HepG2 (cell line): ENCODE results near the gene C21orf58. TPM values are rescaled to one million over a fixed set of nuclear protein-coding genes. Genes with fewer than 3 reads are reported as not detected.

Experiments
- BCL6 ChIP-seq: IDR thresholded peaks from 2 replicates; pipeline ENCODE4 v1.6.1; 2016; ENCODE audit warnings: missing genetic modification reagents, missing compliant biosample characterization
- CHD2 ChIP-seq: IDR thresholded peaks from 2 replicates; pipeline ENCODE4 v1.6.1; 2011; ENCODE audit warnings: low read depth, low read length, improper control_type of control experiment
- PHB2 ChIP-seq: fragments of 450-650 bp; IDR thresholded peaks from 2 replicates; pipeline ENCODE4 v1.6.1; 2018; ENCODE audit not compliant: partially characterized antibody
- SATB2 ChIP-seq: sonication (generic); formaldehyde crosslinking; IDR thresholded peaks from 2 replicates; pipeline ENCODE4 v1.5.0; 2020; ENCODE audit warnings: missing genetic modification reagents
- SIX4 ChIP-seq: sonication (generic); formaldehyde crosslinking; IDR thresholded peaks from 2 replicates; pipeline ENCODE4 v1.4.0; 2020; ENCODE audit warnings: missing genetic modification reagents
- ZBTB38 ChIP-seq: sonication (generic); formaldehyde crosslinking; IDR thresholded peaks from 2 replicates; pipeline ENCODE4 v1.5.1; 2020; ENCODE audit warnings: mild to moderate bottlenecking, missing genetic modification reagents
- ZNF441 ChIP-seq: sonication (generic); formaldehyde crosslinking; IDR thresholded peaks from 2 replicates; pipeline ENCODE4 v1.7.0; 2021; ENCODE audit warnings: missing genetic modification reagents, borderline replicate concordance
- ZNF816 ChIP-seq: sonication (generic); formaldehyde crosslinking; IDR thresholded peaks from 2 replicates; pipeline ENCODE4 v1.8.0; 2022; ENCODE audit warnings: missing genetic modification reagents, mild to moderate bottlenecking, borderline replicate concordance
- polyA plus RNA-seq, 8 experiments: library from polyadenylated mRNA; depleted of rRNA in 3 of 8; stranded (reverse) in 7 of 8; unstranded in 1 of 8; fragments of >200 nt; fragmentation: Illumina TruSeq in 4 of 8; extraction: Trizol in 4 of 8; gene quantifications; 2 replicates each; pipeline versions ENCODE4 v1.2.1 to v1.2.3, GENCODE V29; 2011 to 2016; ENCODE audit warnings: low read depth in 4 of 8, missing spikeins in 1 of 8, mixed read lengths in 1 of 8; ENCODE audit not compliant: insufficient read depth in 1 of 8
- total RNA-seq, 5 experiments: library from RNA; depleted of rRNA; stranded (reverse); fragments of >200 nt; fragmentation: Illumina TruSeq; extraction: Trizol; gene quantifications; 2 replicates each; pipeline ENCODE4 v1.2.3, GENCODE V29; 2016; ENCODE audit warnings: low read depth in 1 of 5
- TF ChIP-seq, protein P1 (sequence below): sonication (generic); formaldehyde crosslinking; IDR thresholded peaks from 2 replicates; pipeline ENCODE4 v1.8.1; 2023; ENCODE audit warnings: mild to moderate bottlenecking, moderate library complexity, missing genetic modification reagents
- TF ChIP-seq, protein P2 (sequence below): sonication (generic); formaldehyde crosslinking; IDR thresholded peaks from 2 replicates; pipeline ENCODE4 v1.4.0; 2020; ENCODE audit warnings: missing genetic modification reagents
- TF ChIP-seq, protein P3 (sequence below): sonication (generic); formaldehyde crosslinking; IDR thresholded peaks from 2 replicates; pipeline ENCODE4 v1.4.0; 2020; ENCODE audit warnings: mild to moderate bottlenecking, missing genetic modification reagents
- TF ChIP-seq, protein P4 (sequence below): sonication (generic); formaldehyde crosslinking; IDR thresholded peaks from 2 replicates; pipeline ENCODE4 v1.4.0; 2020; ENCODE audit warnings: missing genetic modification reagents, borderline replicate concordance
- TF ChIP-seq, protein P5 (sequence below): IDR thresholded peaks from 2 replicates; pipeline ENCODE4 v1.6.1; 2016; ENCODE audit warnings: missing compliant biosample characterization, missing genetic modification reagents, borderline replicate concordance

Gene C21orf58
- total and polyA plus RNA-seq, 2 of the 13 experiments (the other 11 are each of a cell fraction or from before 2014, with no cell fraction given), result 3.5 to 6.8 TPM

DNA sequence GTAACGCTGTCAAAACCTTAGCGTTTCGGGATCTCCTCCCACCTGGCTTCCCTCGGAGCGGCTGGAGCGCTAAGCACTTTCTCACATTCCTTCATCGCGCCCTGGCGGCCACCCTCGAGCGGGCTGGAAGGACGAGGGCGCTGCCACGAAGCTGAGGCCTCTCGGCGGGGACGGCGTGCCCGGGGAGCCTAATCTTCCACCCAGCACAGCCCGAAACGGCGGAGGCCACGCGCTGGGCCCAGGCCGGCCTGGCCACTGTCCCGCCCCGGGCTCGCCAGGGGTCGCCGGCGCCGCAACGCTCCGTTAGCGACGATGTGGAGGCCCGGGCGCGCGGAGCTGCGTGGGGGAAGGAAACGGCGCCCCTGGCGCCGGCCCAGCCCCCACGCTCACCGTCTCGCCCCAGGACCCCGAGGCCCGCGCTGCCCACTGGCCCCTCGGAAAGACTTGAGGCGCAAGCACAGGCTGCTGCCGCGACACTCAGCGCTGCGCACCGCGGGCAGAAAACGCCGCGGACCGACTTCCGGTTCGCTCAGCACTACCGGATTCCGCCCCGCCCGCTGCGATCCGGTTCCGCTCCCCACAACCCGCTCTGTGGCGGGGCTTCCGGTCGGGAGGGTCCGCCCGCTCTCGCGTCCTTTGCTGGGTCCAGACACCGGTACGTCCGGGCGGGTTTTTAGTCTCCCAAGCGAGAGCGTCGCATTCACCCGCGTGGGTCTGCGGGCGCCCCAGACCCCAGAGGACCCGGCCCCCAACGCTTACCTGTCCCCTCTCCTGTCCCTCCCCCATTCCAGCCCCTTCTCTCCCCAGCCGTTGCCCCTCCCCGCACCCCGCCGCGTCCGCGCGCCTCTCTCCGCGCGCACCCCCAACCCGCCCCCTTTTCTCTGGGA, 37.7 kb downstream of the C21orf58 start, which contains the start of gene YBEY (continued):
- TF ChIP-seq, protein P1, sequence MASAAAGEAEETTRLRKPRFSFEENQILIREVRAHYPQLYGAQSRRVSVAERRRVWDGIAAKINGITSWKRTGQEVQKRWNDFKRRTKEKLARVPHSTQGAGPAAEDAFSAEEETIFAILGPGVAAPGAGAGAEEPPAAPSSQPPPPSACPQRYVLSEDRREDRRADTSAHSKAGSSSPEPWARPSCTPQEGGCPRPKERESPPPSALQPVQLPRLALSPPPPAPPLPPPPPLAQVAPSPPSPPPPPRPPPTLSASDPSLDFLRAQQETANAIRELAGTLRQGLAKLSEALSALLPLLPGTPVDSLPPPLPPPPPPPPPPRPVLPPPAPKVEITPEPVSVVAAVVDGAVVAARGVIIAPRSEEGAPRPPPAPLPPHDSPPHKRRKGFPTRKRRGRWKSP (CRISPR knock-in tag), result peak; percentile 97
- TF ChIP-seq, protein P2, sequence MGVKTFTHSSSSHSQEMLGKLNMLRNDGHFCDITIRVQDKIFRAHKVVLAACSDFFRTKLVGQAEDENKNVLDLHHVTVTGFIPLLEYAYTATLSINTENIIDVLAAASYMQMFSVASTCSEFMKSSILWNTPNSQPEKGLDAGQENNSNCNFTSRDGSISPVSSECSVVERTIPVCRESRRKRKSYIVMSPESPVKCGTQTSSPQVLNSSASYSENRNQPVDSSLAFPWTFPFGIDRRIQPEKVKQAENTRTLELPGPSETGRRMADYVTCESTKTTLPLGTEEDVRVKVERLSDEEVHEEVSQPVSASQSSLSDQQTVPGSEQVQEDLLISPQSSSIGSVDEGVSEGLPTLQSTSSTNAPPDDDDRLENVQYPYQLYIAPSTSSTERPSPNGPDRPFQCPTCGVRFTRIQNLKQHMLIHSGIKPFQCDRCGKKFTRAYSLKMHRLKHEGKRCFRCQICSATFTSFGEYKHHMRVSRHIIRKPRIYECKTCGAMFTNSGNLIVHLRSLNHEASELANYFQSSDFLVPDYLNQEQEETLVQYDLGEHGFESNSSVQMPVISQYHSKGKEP (CRISPR knock-in tag), result no peak
- no peak for TF ChIP-seq SATB2 (CRISPR knock-in tag)
- no peak for TF ChIP-seq PHB2
- TF ChIP-seq ZBTB38, result peak; percentile 84; the same call in 1 of the 2 replicates
- TF ChIP-seq CHD2, result peak; percentile 89
- no peak for TF ChIP-seq ZNF816
- TF ChIP-seq SIX4 (CRISPR knock-in tag), result no peak
- TF ChIP-seq, protein P3, sequence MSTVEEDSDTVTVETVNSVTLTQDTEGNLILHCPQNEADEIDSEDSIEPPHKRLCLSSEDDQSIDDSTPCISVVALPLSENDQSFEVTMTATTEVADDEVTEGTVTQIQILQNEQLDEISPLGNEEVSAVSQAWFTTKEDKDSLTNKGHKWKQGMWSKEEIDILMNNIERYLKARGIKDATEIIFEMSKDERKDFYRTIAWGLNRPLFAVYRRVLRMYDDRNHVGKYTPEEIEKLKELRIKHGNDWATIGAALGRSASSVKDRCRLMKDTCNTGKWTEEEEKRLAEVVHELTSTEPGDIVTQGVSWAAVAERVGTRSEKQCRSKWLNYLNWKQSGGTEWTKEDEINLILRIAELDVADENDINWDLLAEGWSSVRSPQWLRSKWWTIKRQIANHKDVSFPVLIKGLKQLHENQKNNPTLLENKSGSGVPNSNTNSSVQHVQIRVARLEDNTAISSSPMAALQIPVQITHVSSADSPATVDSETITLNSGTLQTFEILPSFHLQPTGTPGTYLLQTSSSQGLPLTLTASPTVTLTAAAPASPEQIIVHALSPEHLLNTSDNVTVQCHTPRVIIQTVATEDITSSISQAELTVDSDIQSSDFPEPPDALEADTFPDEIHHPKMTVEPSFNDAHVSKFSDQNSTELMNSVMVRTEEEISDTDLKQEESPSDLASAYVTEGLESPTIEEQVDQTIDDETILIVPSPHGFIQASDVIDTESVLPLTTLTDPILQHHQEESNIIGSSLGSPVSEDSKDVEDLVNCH (CRISPR knock-in tag), result no peak
- TF ChIP-seq BCL6, result peak; percentile 54
- TF ChIP-seq, protein P4, sequence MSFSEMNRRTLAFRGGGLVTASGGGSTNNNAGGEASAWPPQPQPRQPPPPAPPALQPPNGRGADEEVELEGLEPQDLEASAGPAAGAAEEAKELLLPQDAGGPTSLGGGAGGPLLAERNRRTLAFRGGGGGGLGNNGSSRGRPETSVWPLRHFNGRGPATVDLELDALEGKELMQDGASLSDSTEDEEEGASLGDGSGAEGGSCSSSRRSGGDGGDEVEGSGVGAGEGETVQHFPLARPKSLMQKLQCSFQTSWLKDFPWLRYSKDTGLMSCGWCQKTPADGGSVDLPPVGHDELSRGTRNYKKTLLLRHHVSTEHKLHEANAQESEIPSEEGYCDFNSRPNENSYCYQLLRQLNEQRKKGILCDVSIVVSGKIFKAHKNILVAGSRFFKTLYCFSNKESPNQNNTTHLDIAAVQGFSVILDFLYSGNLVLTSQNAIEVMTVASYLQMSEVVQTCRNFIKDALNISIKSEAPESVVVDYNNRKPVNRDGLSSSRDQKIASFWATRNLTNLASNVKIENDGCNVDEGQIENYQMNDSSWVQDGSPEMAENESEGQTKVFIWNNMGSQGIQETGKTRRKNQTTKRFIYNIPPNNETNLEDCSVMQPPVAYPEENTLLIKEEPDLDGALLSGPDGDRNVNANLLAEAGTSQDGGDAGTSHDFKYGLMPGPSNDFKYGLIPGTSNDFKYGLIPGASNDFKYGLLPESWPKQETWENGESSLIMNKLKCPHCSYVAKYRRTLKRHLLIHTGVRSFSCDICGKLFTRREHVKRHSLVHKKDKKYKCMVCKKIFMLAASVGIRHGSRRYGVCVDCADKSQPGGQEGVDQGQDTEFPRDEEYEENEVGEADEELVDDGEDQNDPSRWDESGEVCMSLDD (CRISPR knock-in tag), result 0 out of 2 replicates have a peak, but pooled peaks have one; percentile 42
- no peak for TF ChIP-seq ZNF441 (CRISPR knock-in tag)
- TF ChIP-seq, protein P5, sequence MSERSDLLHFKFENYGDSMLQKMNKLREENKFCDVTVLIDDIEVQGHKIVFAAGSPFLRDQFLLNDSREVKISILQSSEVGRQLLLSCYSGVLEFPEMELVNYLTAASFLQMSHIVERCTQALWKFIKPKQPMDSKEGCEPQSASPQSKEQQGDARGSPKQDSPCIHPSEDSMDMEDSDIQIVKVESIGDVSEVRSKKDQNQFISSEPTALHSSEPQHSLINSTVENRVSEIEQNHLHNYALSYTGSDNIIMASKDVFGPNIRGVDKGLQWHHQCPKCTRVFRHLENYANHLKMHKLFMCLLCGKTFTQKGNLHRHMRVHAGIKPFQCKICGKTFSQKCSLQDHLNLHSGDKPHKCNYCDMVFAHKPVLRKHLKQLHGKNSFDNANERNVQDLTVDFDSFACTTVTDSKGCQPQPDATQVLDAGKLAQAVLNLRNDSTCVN, result no peak
